Glutamatergic neuron (in vitro differentiated cells): ENCODE measurements around the gene LILRB5. TPM values are rescaled to one million over a fixed set of nuclear protein-coding genes. Genes with fewer than 3 reads are reported as not detected.
A peak's percentile ranks its signal among the peaks of the same experiment; 100 is the strongest.

Experiments used
- DNase-seq: peaks from one replicate; pipeline ENCODE4 v3.0.0; 2022
- H3K27ac Mint-ChIP-seq: one replicate; pipeline ENCODE4 v1.8.0; 2020; ENCODE audit warnings: mild to moderate bottlenecking, mixed read lengths, inconsistent platforms; ENCODE audit not compliant: unreplicated experiment
- H3K27me3 Mint-ChIP-seq: one replicate; pipeline ENCODE4 v1.8.0; 2020; ENCODE audit warnings: mild to moderate bottlenecking, moderate library complexity, mixed read lengths, inconsistent platforms; ENCODE audit not compliant: unreplicated experiment
- H3K36me3 Mint-ChIP-seq: one replicate; pipeline ENCODE4 v1.8.0; 2020; ENCODE audit warnings: mild to moderate bottlenecking, mixed read lengths, inconsistent platforms; ENCODE audit not compliant: unreplicated experiment
- H3K4me1 Mint-ChIP-seq: one replicate; pipeline ENCODE4 v1.8.0; 2020; ENCODE audit warnings: mild to moderate bottlenecking, low read depth, mixed read lengths, inconsistent platforms; ENCODE audit not compliant: unreplicated experiment
- H3K4me3 Mint-ChIP-seq: one replicate; pipeline ENCODE4 v1.8.0; 2020; ENCODE audit warnings: mild to moderate bottlenecking, mixed read lengths, inconsistent platforms; ENCODE audit not compliant: unreplicated experiment
- H3K9me3 Mint-ChIP-seq: one replicate; pipeline ENCODE4 v1.8.0; 2020; ENCODE audit warnings: mild to moderate bottlenecking, moderate library complexity, mixed read lengths, inconsistent platforms; ENCODE audit not compliant: unreplicated experiment
- long read RNA-seq: library from polyadenylated mRNA; unstranded; transcript quantifications from one replicate; pipeline ENCODE4 v2.0.0, GENCODE V29; 2020; ENCODE audit not compliant: unreplicated experiment
- total RNA-seq: library from RNA; stranded (reverse); fragmentation: NEBNext Ultra II Directional; extraction: Animal tissue kit (Norgen Biotek cat#: 25700); gene quantifications from one replicate; pipeline ENCODE4 v1.2.1, GENCODE V29; 2021; ENCODE audit not compliant: unreplicated experiment
- TF ChIP-seq, protein P1 (sequence below): fragments of 200-600 bp; sonication (generic); IDR thresholded peaks from one replicate; pipeline ENCODE4 v1.5.0; 2021; ENCODE audit not compliant: partially characterized antibody, unreplicated experiment

The LILRB5 gene
- 0.17 TPM for total RNA-seq
- long read RNA-seq = 0 reads

DNA sequence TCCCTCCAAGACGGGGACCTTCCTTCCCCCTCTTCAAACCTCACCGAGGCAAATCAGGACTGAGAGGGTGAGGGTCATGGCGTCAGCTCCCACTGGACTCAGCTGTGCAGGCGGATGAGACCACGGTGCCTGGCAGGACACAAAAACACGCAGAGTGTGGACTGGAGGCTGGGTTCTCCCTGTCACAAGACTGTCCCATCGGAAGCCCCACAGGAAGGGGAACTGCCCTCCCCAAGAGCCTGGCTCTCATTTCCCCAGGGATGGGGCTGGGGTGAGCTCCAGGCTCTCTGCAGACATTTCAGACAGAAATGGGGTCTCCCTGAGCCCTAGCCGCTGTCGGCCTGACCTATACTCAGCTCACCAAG lies at the start of gene LILRB5:
Gene LILRB5, minus strand, starts transcription at position 158 of the 365 bp plus-strand sequence. Its CDS starts 80 bp downstream, at position 78.
- TF ChIP-seq, protein P1, sequence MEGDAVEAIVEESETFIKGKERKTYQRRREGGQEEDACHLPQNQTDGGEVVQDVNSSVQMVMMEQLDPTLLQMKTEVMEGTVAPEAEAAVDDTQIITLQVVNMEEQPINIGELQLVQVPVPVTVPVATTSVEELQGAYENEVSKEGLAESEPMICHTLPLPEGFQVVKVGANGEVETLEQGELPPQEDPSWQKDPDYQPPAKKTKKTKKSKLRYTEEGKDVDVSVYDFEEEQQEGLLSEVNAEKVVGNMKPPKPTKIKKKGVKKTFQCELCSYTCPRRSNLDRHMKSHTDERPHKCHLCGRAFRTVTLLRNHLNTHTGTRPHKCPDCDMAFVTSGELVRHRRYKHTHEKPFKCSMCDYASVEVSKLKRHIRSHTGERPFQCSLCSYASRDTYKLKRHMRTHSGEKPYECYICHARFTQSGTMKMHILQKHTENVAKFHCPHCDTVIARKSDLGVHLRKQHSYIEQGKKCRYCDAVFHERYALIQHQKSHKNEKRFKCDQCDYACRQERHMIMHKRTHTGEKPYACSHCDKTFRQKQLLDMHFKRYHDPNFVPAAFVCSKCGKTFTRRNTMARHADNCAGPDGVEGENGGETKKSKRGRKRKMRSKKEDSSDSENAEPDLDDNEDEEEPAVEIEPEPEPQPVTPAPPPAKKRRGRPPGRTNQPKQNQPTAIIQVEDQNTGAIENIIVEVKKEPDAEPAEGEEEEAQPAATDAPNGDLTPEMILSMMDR = no peak
- H3K4me3 Mint-ChIP-seq = no peak within 1 kb of the TSS
- H3K27me3 Mint-ChIP-seq = peaks cover 8% of the 10 kb centered on the region
- DNase-seq = no peak
- no peak within 1 kb of the TSS for H3K27ac Mint-ChIP-seq
- peaks cover 5% of the 10 kb centered on the region for H3K9me3 Mint-ChIP-seq
- no peaks in the 10 kb centered on the region for H3K36me3 Mint-ChIP-seq
- peaks cover 4% of the 10 kb centered on the region for H3K4me1 Mint-ChIP-seq

DNA sequence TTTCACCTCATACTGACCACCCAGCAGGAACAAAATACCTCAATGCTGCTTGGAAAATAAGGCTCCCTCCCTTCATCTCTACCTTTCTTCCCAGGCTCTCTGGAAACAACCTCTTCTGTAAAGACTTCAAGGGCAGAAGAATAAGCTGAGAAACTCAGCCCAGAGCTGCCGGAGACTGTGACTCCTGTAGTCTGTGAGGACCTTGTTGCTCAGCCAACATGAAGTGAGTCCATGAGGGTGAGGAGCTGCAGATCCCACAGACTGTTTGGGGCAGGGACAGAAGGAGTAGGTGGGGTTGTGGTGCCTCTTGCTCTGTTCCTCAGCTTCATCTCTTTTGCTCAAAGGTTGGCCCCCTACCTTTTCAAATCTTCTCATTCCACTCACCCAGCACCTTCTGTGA lies 48.1 kb upstream of the LILRB5 start:
- no peak for DNase-seq
- H3K9me3 Mint-ChIP-seq = peaks cover 2% of the 10 kb centered on the region
- H3K36me3 Mint-ChIP-seq = peaks cover 14% of the 10 kb centered on the region
- no peaks in the 10 kb centered on the region for H3K4me1 Mint-ChIP-seq
- H3K27me3 Mint-ChIP-seq = peaks cover 6% of the 10 kb centered on the region
- H3K27ac Mint-ChIP-seq = no peak overlapping the region
- no peak overlapping the region for H3K4me3 Mint-ChIP-seq
- TF ChIP-seq, protein P1 = no peak

DNA sequence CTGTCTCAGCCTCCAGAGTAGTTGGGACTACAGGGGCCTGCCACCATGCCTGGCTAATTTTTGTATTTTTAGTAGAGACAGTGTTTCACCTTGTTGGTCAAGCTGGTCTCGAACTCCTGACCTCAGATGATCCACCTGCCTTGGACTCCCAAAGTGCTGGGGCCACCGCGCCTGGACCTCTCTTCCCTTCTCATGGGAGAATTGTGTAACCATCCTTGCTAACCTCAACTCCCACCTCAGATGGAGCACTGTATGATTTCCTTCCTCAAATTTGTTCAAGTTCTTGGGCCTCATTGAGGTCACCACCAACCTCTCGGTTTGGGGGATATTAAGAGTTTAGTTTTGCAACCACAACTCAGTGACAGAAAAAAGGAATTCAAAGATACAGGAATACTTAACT lies 45.2 kb upstream of the LILRB5 start:
- H3K4me1 Mint-ChIP-seq = no peaks in the 10 kb centered on the region
- H3K36me3 Mint-ChIP-seq = peaks cover 12% of the 10 kb centered on the region
- peaks cover 7% of the 10 kb centered on the region for H3K27me3 Mint-ChIP-seq
- no peak overlapping the region for H3K27ac Mint-ChIP-seq
- H3K4me3 Mint-ChIP-seq = no peak overlapping the region
- H3K9me3 Mint-ChIP-seq = peaks cover 2% of the 10 kb centered on the region
- no peak for DNase-seq
- TF ChIP-seq, protein P1 = no peak

DNA sequence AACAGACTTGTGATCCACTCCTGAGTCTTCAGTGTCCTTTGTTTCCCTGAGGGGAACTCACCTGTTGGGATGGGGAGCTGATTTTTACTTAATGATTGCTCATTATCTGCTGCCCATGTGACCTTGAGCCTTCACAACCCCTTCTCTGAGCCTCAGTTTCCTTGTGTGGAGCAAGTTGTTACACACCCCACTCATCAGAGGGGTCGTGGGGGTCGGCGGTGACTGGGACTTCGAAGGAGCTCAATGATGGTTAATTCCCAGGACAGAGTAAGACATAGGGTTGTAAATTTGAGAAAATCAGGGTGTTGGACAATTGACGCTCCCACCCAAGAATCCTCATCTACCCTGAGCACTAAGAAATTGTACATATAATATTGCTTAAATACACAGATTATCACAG lies 42.4 kb upstream of the LILRB5 start:
- peaks cover 4% of the 10 kb centered on the region for H3K27me3 Mint-ChIP-seq
- no peak for DNase-seq
- TF ChIP-seq, protein P1 = no peak
- no peaks in the 10 kb centered on the region for H3K4me1 Mint-ChIP-seq
- H3K9me3 Mint-ChIP-seq = peaks cover 2% of the 10 kb centered on the region
- H3K36me3 Mint-ChIP-seq = peaks cover 2% of the 10 kb centered on the region
- H3K4me3 Mint-ChIP-seq = no peak overlapping the region
- peak overlapping the region; percentile 33 for H3K27ac Mint-ChIP-seq

DNA sequence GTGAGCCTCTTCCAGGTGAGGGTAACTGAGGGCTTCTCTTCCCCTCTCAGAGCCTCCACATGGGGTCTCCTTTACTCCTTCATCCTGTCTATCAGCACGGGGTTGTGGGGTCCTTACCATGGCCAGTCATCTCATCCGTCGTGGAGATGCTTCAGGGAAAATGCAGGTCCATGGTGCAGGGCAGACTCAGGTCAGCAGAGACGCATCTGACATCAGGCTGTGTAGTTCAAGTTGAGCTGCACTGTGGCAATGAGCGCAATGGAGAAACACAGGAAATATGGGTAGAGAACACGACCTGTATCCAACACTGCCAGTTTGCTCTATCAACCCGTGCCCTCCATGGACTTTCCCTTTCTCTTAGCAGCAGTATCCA lies 42.0 kb upstream of the LILRB5 start:
- Mint-ChIP-seq H3K36me3 (peaks cover 6% of the 10 kb centered on the region), H3K4me3 (no peak overlapping the region), H3K9me3 (peaks cover 2% of the 10 kb centered on the region), H3K4me1 (no peaks in the 10 kb centered on the region), H3K27me3 (peaks cover 3% of the 10 kb centered on the region), H3K27ac (no peak overlapping the region)
- TF ChIP-seq, protein P1 = no peak
- DNase-seq = no peak
